SW480 (cell line): ENCODE measurements around the gene FCN2.
"Not testable (repeated sequence)": the region's sequence is repeated elsewhere in the genome, so short reads cannot be mapped to it uniquely, and the experiment has no call there.

Experiments used
- DNase-seq: peaks from one replicate; pipeline ENCODE4 v3.0.0-alpha.2; 2016; ENCODE audit warnings: low spot score

Gene FCN2

GRCh38 chr9:134847752-134848432 is 32.7 kb upstream of the FCN2 start:
- DNase-seq = no peak

- DNase-seq = no peak
Measured at GRCh38 chr9:134848504-134848903, 32.1 kb upstream of the FCN2 start.

- no peak for DNase-seq
Measured at GRCh38 chr9:134850611-134851010, 30.0 kb upstream of the FCN2 start.

- no peak for DNase-seq
Measured at GRCh38 chr9:134851020-134851419, 29.6 kb upstream of the FCN2 start.

GRCh38 chr9:134852906-134853654 is 27.5 kb upstream of the FCN2 start:
- DNase-seq = no peak

GRCh38 chr9:134853893-134854292 is 26.7 kb upstream of the FCN2 start:
- no peak for DNase-seq

GRCh38 chr9:134854541-134854981 is 26.0 kb upstream of the FCN2 start:
- DNase-seq = no peak

- DNase-seq = no peak
Measured at GRCh38 chr9:134855231-134855899, 25.2 kb upstream of the FCN2 start.

- DNase-seq = no peak
Measured at GRCh38 chr9:134855900-134856377, 24.7 kb upstream of the FCN2 start.

GRCh38 chr9:134857451-134857850 is 23.2 kb upstream of the FCN2 start:
- not testable (repeated sequence) for DNase-seq

GRCh38 chr9:134858051-134858841 is 22.4 kb upstream of the FCN2 start:
- peak; percentile 48 for DNase-seq

GRCh38 chr9:134860510-134860909 is 20.1 kb upstream of the FCN2 start:
- DNase-seq = no peak

- no peak for DNase-seq
Measured at GRCh38 chr9:134861595-134862334, 18.8 kb upstream of the FCN2 start.

GRCh38 chr9:134863306-134863902 is 17.2 kb upstream of the FCN2 start:
- no peak for DNase-seq

GRCh38 chr9:134863941-134864820 is 16.4 kb upstream of the FCN2 start:
- no peak for DNase-seq

GRCh38 chr9:134864821-134865190 is 15.8 kb upstream of the FCN2 start:
- DNase-seq = no peak

GRCh38 chr9:134867917-134868750 is 12.5 kb upstream of the FCN2 start:
- no peak for DNase-seq

- DNase-seq = no peak
Measured at GRCh38 chr9:134868751-134869553, 11.7 kb upstream of the FCN2 start.
